GM21737 (cell line): ENCODE measurements around the gene RPN1.
"Not testable (repeated sequence)": the region's sequence is repeated elsewhere in the genome, so short reads cannot be mapped to it uniquely, and the experiment has no call there.

Source experiments
- ATAC-seq: cut with Tn5 transposase; IDR thresholded peaks from one replicate; pipeline ENCODE4 v1.9.1; 2021; ENCODE audit warnings: mild to moderate bottlenecking, moderate library complexity; ENCODE audit not compliant: unreplicated experiment

Gene RPN1

DNA sequence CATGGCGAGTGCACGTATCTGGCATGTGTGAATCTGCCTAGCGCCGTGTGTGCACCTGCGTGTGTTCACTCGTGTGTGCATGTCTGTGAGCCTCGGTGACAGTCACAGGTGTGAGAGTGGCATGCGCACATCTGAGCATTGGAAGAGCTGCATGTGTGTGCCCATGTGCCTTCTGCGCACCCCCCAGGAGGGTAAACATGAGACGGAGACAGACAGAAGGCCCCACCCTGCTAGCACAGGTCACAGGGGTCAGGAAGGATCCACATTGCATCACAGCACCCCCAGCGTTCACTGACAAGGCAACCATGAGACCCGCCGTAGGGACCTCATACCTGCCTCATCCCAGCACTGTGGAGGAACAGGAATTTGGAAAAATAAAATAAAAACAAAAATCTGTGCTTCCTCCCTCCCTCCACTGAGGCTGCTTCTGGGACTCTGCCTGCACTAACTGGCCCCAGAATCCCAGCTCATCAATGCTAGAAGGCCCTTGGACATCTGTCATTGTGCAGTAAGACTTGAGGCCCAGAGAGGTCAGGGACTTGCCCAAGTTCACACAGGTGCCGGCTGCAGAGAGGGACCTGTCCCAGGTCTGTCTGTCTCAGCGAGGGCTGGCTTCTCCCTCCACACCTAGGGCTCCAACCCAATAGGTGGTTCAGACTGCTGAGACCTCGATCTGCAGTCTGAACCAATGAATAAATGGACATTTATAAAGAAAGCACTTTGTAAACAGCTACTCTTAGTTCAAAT lies 37.4 kb downstream of the RPN1 start:
- ATAC-seq, result no peak

DNA sequence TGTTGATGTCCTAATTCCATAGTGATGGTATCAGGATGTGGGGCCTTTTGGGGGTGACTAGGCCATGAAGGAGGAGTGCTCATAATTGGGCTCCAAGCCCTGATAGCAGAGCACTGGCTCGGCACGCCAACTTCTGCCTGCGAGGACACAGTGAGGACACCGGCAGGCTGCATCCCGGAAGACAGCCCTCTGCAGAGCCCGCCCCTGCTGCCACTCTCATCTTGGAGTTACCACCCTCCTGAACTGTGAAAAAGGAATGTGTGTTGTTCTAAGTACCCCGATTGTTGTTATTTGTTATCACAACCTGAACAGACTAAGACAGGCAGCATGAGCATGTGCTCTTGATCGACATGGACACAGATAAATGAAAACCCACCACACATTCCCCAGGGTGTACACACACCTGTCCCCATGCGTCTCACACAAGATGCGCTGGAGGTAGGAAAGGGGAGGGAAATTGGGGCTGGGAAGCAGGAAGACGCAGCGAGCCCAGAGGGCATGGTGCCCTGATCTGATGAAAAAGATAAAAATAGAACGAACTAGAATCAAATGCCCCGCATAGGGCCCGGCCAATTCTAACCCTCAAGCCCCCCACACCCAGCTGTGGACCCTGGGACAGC lies 40.1 kb downstream of the RPN1 start:
- no peak for ATAC-seq

DNA sequence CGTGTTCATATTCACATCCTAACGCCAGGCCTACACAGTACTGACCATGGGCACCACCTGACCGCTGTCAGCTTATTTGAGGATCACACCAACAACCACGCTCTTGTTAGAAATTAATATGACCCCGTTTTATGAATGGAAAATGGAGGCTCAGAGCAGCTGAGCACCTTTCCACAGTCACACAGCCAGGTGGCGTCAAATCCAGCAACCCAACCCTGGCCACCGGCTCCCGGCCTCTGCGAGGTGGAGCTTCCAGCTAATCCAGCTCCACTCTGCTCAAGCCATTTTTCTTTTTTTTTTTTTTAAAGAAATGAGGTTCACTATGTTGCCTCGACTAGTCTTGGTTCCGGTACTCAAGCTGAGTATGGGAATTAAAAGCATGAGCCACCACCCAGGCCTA lies 41.3 kb downstream of the RPN1 start:
- ATAC-seq, result no peak

DNA sequence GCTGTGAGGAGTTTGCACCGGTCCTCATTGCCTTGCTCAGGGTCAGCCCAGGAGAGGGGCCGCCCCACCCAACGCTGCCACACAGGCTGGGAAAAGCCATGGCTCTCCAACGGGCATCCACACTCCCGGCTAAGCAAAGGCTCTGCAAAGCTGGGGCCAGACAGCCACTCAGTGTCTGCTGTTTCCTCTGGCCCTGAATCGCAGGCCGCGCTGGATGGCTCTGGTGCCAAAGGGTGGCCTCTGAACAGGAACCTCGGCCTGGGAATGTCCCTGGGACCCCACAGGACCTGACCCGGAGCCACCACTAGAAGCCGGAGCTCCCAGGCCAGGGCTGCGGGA lies 42.9 kb downstream of the RPN1 start:
- ATAC-seq, result no peak

DNA sequence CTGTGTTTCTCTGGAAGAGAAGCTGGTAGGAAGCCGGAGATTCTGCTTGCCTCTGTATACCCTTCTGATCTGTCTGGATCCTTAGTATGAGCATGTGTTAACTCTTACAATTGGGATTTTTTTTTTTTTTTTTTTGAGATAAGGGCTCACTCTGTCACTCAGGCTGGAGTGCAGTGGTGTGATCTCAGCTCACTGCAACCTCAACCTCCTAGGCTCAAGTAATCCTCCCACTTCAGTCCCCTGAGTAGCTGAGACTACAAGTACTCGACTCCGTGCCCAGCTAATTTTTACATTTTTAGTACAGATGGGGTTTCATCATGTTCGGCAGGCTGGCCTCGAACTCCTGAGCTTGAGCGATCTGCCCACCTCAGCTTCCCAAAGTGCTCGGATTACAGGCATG lies 44.5 kb downstream of the RPN1 start:
- no peak for ATAC-seq

DNA sequence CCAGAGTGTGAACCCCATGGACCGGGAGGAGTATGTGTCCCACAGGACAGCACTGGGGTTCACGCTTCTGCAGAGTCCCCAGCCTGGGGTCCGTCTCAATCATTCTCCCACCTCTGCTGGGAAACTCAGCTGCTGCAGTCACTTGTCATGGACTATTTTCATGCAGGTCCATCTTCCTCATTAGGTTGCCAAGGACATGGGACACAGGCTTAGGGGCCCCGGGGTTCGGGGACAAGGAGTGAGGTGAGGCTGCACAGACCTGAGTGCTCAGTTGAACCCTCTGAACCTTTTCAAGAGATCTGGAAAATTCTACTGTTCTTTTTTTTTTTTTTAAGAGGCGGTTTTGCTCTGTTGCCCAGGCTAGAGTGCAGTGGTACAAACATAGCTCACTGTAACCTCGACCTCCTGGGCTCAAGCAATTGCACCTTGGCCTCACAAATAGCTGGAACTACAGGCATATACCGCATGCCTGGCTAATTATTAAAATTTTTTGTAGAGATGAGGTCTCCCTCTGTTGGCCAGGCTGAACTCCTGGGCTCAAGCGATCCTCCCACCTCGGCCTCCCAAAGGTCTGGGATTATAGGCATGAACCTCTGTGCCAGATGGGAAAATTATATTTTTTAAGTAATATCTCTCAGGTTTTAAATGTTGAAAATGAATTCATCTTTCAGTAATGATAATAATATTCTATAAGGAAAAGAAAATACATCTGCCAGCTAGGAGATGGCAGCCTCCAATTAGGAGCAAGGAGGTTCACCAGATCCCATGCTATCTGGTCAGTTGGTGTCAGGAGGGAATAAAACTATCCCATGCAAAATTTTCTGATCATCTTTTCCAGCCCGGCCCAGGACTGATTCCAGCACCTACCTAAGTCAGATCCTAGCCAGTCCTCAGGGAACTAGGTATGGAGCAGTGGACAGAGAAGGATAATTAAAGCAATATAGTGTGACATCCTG lies 45.2 kb downstream of the RPN1 start:
- ATAC-seq, result no peak

DNA sequence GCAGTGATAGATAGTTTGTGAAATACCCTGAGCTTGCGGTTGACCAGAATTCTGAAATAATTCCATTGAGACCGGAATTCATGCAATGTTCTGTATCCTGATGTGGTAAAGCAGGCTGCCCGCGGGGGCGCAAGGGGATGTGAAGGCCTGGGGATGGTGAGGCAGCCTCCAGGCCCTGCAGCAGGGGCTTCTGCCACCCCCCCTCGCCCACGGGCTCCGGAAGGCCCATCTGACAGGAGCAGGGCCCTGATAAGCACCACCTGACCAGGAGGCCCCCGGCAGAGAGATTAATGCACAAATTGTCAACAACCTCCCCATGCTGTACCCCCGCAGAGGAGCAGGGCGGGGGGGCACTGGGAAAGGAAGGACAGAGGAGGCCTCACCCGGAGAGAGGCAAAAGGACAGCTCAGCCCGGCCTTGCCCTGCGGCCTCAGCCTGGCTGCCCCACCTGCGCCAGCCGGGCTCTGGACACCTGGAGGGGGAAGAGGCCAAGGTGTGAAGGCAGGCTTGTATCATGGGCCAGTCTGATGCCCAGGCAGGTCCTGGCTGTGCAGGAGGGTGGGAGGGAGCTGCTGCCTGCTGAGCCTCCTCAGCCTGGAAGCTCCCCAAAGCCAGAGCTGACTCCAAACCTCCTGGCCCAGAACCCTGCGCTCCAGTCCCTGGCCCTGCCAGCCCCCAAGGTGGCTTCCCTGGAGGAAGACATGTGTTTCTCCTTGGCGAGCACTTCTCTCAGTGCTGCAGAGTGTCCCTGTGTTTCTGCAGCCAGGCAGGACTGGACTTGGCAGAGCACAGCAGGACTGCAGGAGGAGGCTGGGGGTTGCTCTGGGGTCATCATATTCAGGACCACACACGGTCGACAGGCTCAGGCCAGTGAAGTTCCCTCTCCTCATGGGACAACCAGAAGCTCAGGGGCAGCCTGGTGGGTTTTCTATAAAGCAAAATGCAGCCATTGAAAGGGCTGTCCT lies 46.5 kb downstream of the RPN1 start:
- ATAC-seq, result no peak

DNA sequence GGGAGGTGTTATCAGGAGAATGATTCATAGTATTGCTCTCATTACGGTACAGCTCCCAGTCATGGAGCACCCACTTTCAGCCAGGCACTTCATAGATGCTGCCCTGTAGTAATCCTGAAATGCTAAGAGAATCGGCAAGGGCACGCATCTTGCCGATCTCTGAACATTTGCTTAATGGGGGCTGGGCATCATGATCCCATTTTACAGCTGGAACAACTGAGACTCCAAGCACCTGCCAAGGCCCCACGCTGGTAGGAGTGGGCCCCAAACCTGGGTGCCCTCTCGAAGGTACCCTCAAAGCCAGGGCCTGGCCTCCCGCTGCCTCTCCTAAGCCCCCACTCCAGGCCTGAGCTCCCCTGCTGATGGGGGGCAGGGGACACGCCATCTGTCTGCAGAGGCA lies 47.3 kb downstream of the RPN1 start:
- ATAC-seq, result no peak

DNA sequence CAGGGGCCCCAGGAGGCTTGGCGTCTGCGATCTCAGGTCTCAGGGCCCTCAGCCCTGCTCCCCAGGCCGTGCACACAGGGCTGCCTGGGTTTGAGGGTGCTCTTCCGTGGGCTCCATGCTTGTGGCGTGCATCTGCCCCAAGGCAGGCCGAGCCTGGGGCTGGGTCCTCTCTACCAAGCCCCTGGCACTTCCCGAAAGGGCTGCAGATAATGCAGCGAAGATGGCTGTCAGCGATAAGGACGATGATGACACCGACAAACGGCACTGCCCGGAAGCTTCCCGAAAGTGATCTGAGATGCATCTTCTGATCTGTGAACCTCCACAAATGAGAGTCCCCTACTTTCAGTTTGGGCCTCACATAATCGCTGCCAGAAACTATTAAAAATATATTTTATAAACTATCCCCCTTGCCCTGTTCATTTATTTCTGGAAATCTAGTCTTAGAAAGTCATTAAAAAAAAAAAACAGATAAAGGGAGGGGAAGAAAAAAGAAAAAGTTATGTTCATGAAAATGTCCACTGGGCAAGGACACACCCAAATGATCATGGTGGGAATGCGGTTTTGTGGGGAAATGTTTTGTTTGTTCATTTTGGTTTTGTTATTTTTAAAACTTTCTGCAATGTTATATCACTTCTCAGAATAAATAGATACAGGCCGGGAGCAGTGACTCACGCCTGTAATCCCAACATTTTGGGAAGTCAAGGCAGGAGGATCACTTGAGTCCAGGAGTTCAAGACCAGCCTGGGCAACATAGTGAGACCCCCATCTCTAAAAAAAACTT lies 51.5 kb downstream of the RPN1 start:
- ATAC-seq, result no peak

DNA sequence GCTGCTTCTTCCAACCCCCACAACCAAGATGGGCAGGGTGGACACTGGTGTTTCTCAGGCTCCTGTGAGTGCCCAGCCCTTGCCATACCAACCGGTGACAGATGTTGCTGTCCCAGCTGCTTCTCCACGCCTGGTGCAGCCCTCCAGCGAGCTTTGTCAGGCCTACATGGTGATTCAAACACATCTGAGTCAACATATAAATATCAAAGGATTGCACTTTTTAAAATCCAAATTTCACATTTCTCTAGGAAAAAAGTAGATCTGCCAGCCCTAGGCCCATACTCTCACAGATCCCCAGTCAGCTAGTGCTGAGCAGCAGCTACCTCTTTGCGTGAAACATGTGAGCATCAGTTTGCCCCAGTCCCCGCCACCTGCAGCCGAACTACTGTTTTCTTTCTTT lies 52.7 kb downstream of the RPN1 start:
- ATAC-seq, result no peak

DNA sequence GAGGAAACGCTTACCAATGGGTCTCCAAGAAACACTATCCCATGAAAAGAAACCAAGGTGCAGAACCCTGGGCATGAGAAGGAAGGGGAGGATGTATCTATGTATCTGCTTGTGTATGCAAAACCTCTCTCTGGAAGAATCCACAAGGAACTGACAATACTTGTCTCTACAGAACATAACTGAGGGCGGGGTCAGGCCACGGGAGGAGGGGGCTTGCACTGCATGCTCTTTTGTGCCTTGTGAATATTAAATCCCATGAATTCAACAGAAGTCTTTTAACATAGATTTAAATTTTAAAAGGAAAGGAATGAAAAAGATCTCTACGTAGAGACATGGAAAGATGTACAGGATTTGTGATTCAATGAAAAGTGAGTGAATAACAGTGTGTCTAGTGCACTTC lies 57.8 kb downstream of the RPN1 start:
- ATAC-seq, result no peak

DNA sequence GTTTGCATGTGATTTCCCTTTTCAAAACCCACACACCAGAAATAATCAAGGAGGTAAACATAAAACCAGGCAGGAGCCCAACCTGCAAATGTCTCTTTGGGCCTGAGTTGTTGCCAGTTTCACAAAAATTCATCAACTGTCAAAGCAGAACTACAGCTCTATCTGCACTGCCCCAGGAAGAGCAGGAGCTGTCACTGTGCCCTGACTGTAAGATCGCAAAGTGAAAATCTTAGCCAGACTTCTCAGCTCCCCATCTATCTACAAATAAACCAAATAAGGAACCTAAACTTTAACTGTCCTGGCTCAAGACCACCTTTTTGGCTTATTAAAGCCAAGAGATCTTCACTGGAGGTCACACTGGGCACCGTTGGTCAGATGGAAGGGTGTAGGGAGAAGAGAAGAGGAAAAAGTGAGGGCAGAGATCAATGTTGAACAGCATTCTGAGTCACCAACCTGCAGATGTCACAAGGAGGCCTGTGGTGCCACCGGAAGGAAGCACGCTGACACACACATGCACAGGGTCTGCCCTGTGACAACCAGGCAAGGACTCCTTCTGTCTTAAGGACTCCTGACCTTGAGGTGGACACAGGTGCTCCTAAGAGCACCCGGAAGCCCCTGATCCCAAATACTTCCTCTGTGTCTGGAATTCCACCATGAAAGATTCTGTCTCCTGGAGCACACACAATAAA lies 58.7 kb downstream of the RPN1 start:
- ATAC-seq, result no peak

DNA sequence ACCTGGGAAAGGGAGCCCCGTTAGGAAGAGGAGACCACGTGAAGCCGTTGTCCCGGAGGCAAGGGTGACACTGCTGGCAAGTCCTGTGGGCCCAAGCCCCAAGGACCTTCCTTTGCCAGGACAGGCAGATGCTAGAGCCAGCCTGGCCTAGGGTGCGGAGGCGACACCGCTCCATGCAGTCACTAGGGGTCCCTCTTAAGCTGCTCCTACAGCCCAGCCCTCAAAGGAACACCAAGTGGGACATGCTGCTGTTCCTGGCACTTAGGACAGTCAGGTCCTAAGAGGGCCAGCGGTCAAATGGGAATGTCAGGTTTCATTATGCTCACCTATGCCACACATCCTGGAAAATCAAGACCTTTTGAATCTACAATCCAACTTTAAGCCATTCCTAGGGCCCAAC lies 59.7 kb downstream of the RPN1 start:
- no peak for ATAC-seq

DNA sequence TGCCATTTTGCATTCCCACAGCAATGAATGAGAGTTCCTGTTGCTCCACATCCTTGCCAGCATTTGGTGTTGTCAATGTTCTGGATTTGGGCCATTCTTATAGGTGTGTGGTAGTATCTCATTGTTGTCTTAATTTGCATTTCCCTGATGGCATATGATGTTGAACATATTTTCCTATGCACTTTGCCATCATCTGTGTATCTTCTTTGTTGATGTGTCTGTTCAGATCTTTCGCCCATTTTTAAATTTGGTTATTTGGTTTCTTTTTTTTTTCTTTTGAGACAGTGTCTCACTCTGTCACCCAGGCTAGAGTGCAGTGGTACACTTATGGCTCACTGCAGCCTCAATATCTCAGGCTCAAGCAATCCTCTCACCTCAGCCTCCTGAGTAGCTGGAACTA lies 60.6 kb downstream of the RPN1 start:
- ATAC-seq, result not testable (repeated sequence)

DNA sequence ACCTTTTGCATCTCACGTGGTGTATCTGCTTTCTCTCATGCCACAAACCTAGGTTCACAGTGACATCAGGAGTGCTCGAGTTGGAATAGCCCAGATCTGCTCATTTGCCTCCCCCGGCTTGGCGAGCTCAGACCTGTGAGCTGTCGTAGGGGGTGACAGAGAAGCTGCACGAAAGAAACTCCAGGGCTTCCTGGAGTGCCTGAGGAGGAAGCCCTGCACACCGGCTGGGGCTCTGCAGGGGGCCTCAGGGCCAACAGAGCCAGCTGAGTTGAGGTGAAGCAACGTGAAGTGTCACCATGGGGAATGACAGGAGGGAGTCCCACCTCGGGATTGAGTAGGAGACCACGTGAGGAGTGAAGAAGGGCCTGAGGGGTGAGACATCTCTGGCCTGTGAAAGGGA lies 62.5 kb downstream of the RPN1 start:
- ATAC-seq, result no peak

DNA sequence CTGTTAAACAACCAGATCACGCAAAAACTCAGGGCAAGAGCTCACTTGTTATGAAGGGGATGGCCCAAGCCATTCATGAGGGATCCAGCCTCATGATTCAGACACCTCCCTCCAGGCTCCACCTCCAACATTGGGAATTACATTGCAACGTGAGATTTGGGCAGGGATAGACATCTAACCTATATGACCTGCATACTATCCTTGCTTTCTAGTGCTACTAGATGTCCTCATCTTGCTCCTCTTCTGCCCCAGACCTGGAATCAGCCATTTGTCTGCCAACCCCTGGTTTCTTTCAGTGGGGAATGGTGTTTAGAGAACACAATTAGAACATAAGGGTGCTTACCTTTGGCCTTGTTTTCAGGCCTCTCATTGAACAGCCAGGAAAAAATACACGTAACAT lies 63.2 kb downstream of the RPN1 start:
- ATAC-seq, result no peak

DNA sequence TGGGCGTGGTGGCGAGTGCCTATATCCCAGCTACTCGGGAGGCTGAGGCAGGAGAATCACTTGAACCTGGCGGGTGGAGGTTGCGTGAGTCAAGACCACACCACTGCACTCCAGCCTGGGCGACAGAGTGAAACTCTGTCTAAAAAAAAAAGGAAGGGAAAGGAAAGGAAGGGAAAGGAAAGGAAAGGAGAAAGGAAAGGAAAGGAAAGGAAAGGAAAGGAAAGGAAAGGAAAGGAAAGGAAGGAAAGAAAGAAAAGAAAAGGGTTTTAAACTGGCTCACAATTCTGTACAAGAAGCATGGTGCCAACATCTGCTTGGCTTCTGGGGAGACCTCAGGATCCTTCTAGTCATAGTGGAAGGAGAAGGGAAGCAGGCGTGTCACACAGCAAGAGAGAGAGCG lies 63.7 kb downstream of the RPN1 start:
- ATAC-seq, result not testable (repeated sequence)

DNA sequence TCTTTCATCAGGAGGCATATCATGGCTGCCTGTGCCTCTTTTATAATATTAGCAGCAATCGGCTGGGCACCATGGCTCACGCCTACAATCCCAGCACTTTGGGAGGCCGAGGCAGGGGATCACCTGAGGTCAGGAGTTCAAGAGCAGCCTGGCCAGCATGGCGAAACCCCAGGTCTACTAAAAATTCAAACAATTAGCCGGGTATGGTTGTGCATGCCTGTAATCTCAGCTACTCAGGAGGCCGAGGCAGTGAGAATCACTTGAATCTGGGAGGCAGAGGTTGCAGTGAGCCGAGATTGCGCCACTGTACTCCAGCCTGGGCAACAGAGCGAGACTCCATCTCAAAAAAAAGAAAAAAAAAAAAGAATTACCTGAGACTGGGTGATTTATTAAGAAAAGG lies 64.2 kb downstream of the RPN1 start:
- not testable (repeated sequence) for ATAC-seq

DNA sequence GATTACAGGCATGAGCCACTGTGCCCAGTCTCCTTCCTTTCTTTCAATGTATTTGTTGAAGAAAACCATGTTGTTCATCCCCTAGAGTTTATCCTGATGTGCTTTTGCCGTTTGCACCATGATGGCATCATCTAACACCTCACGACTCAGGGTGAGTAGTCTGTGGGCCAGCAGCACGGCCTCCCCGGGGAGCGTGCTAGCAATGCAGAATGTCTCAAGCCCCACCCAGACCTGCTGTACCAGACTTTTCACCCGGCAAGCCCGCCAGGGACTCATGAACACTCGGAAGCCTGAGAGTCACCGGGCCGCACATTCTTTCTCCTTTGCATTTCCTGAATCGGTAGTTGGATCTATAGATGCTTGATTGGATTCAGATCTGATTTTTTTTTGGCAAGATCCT lies 64.6 kb downstream of the RPN1 start:
- ATAC-seq, result no peak
